Muscle layer of colon (tissue), 2 donors: ENCODE results near the gene NUP98.

ENCODE experiments used
- H3K27ac ChIP-seq: one replicate; pipeline ENCODE4 v1.7.0; 2013; ENCODE audit warnings: low read depth, mild to moderate bottlenecking, low read length, moderate library complexity
- H3K27me3 ChIP-seq, 2 donors: one replicate each; pipeline ENCODE4 v1.7.0; 2013; ENCODE audit warnings: low read length in 2 of 2, mild to moderate bottlenecking in 2 of 2; ENCODE audit not compliant: insufficient read depth in 2 of 2, control insufficient read depth in 1 of 2
- H3K36me3 ChIP-seq: one replicate; pipeline ENCODE4 v1.7.0; 2013; ENCODE audit warnings: mild to moderate bottlenecking, low read length; ENCODE audit not compliant: insufficient read depth
- H3K4me1 ChIP-seq: one replicate; pipeline ENCODE4 v1.7.0; 2013; ENCODE audit warnings: mild to moderate bottlenecking, low read length; ENCODE audit not compliant: insufficient read depth
- H3K4me3 ChIP-seq, 2 donors: one replicate each; pipeline ENCODE4 v1.7.0; 2013; ENCODE audit warnings: low read length in 2 of 2, low read depth in 1 of 2, mild to moderate bottlenecking in 1 of 2, moderate library complexity in 1 of 2
- H3K9ac ChIP-seq: one replicate; pipeline ENCODE4 v1.7.0; 2013; ENCODE audit warnings: low read length
- H3K9me3 ChIP-seq: one replicate; pipeline ENCODE4 v1.7.0; 2013; ENCODE audit warnings: mild to moderate bottlenecking, low read length
- donor health status: abdominal sarcoma.
- donor health status: Adenocarcinoma of cecum.

The NUP98 gene

GRCh38 chr11:3797329-3798090 lies at the start of gene NUP98:
TSS of gene NUP98 (minus strand) at chr11:3797554. CDS start at chr11:3782117, 15,437 bp downstream.
- H3K27ac ChIP-seq = peak within 1 kb of the TSS; percentile 95
- H3K4me3 ChIP-seq = peak within 1 kb of the TSS; percentile 75 to 83
- H3K27me3 ChIP-seq = no peaks in the 10 kb centered on the region
- peak within 1 kb of the TSS; percentile 81 for H3K9ac ChIP-seq
- no peaks in the 10 kb centered on the region for H3K9me3 ChIP-seq
- H3K4me1 ChIP-seq = peaks cover 16% of the 10 kb centered on the region
- H3K36me3 ChIP-seq = peaks cover 12% of the 10 kb centered on the region

GRCh38 chr11:3845670-3846069 lies 48.3 kb upstream of the NUP98 start:
- Histone ChIP-seq H3K4me3 (no peak overlapping the region), H3K9me3 (no peaks in the 10 kb centered on the region), H3K27ac (no peak overlapping the region), H3K36me3 (no peaks in the 10 kb centered on the region), H3K4me1 (peaks cover 5% of the 10 kb centered on the region), H3K9ac (no peak overlapping the region), H3K27me3 (no peaks in the 10 kb centered on the region)

- H3K4me1 ChIP-seq = peaks cover 5% of the 10 kb centered on the region
- H3K36me3 ChIP-seq = no peaks in the 10 kb centered on the region
Observed at GRCh38 chr11:3845246-3845645, 47.9 kb upstream of the NUP98 start.

GRCh38 chr11:3843326-3843725 lies 46.0 kb upstream of the NUP98 start:
- Histone ChIP-seq H3K36me3 (no peaks in the 10 kb centered on the region), H3K27ac (no peak overlapping the region), H3K9ac (no peak overlapping the region), H3K4me1 (peaks cover 23% of the 10 kb centered on the region), H3K4me3 (no peak overlapping the region), H3K27me3 (no peaks in the 10 kb centered on the region), H3K9me3 (no peaks in the 10 kb centered on the region)

More at GRCh38 chr11:3845246-3845645, 47.9 kb upstream of the NUP98 start:
- Histone ChIP-seq H3K27me3 (no peaks in the 10 kb centered on the region), H3K4me3 (no peak overlapping the region), H3K9ac (no peak overlapping the region), H3K9me3 (no peaks in the 10 kb centered on the region), H3K27ac (no peak overlapping the region)

GRCh38 chr11:3841426-3842350 lies 44.3 kb upstream of the NUP98 start:
- no peaks in the 10 kb centered on the region for H3K9me3 ChIP-seq
- peaks cover 39% of the 10 kb centered on the region for H3K4me1 ChIP-seq
- peak overlapping the region; percentile 93 for H3K27ac ChIP-seq
- no peaks in the 10 kb centered on the region for H3K27me3 ChIP-seq
- H3K36me3 ChIP-seq = no peaks in the 10 kb centered on the region
- peak overlapping the region; percentile 57 to 95 for H3K4me3 ChIP-seq
- peak overlapping the region; percentile 24 for H3K9ac ChIP-seq

GRCh38 chr11:3840870-3841425 lies 43.6 kb upstream of the NUP98 start, which contains the start of gene RHOG:
TSS of gene RHOG (minus strand) at chr11:3840959. CDS start at chr11:3828138, 12,821 bp downstream.
- Histone ChIP-seq H3K9ac (peak within 1 kb of the TSS; percentile 81), H3K27ac (peak within 1 kb of the TSS; percentile 93), H3K36me3 (no peaks in the 10 kb centered on the region), H3K4me3 (peak within 1 kb of the TSS; percentile 87 to 95), H3K4me1 (peaks cover 40% of the 10 kb centered on the region), H3K27me3 (no peaks in the 10 kb centered on the region), H3K9me3 (no peaks in the 10 kb centered on the region)

GRCh38 chr11:3840004-3840869 lies 42.9 kb upstream of the NUP98 start:
- H3K27ac ChIP-seq = peak overlapping the region; percentile 84

GRCh38 chr11:3838504-3838903 lies 41.1 kb upstream of the NUP98 start:
- Histone ChIP-seq H3K27me3 (no peaks in the 10 kb centered on the region), H3K9me3 (no peaks in the 10 kb centered on the region), H3K9ac (no peak overlapping the region), H3K27ac (no peak overlapping the region), H3K4me3 (no peak overlapping the region), H3K4me1 (peaks cover 58% of the 10 kb centered on the region), H3K36me3 (no peaks in the 10 kb centered on the region)

More at GRCh38 chr11:3840004-3840869, 42.9 kb upstream of the NUP98 start:
- Histone ChIP-seq H3K27me3 (no peaks in the 10 kb centered on the region), H3K36me3 (no peaks in the 10 kb centered on the region), H3K4me3 (peak overlapping the region; percentile 87 to 95), H3K9ac (peak overlapping the region; percentile 81), H3K4me1 (peaks cover 47% of the 10 kb centered on the region), H3K9me3 (no peaks in the 10 kb centered on the region)

- H3K36me3 ChIP-seq = no peaks in the 10 kb centered on the region
- H3K9me3 ChIP-seq = no peaks in the 10 kb centered on the region
- H3K4me3 ChIP-seq = no peak overlapping the region
- H3K4me1 ChIP-seq = peaks cover 58% of the 10 kb centered on the region
- H3K9ac ChIP-seq = no peak overlapping the region
- no peaks in the 10 kb centered on the region for H3K27me3 ChIP-seq
- no peak overlapping the region for H3K27ac ChIP-seq
Observed at GRCh38 chr11:3837793-3838192, 40.4 kb upstream of the NUP98 start.

GRCh38 chr11:3836903-3837302 lies 39.5 kb upstream of the NUP98 start:
- Histone ChIP-seq H3K36me3 (no peaks in the 10 kb centered on the region), H3K27ac (no peak overlapping the region), H3K4me1 (peaks cover 56% of the 10 kb centered on the region), H3K9ac (no peak overlapping the region), H3K27me3 (no peaks in the 10 kb centered on the region), H3K9me3 (no peaks in the 10 kb centered on the region), H3K4me3 (no peak overlapping the region)
